Prostate gland (tissue), 2 donors: Measurements from ENCODE around the gene CASKIN1. TPM values are rescaled to one million over a fixed set of nuclear protein-coding genes. Genes with fewer than 3 reads are reported as not detected.

ENCODE experiments used
- DNase-seq: peaks from one replicate; pipeline ENCODE4 v3.0.0-alpha.2; 2019; ENCODE audit warnings: low spot score
- H3K27ac ChIP-seq, 2 donors: fragments of 200-600 bp; sonication (generic); 2 replicates each; pipeline ENCODE4 v1.5.1; 2017 to 2019
- H3K27me3 ChIP-seq: fragments of 200-600 bp; sonication (generic); replicated peaks from 2 replicates; pipeline ENCODE4 v1.5.1; 2019; ENCODE audit not compliant: insufficient read depth
- H3K36me3 ChIP-seq, 2 donors: fragments of 200-600 bp; sonication (generic); 1 replicate in 1 of 2; 2 replicates in 1 of 2; pipeline versions ENCODE4 v1.5.1 to v1.8.1; 2017 to 2019
- H3K4me1 ChIP-seq: fragments of 200-600 bp; sonication (generic); replicated peaks from 2 replicates; pipeline ENCODE4 v1.5.1; 2019
- H3K4me3 ChIP-seq, 2 donors: fragments of 200-600 bp; sonication (generic); 2 replicates each; pipeline ENCODE4 v1.5.1; 2017 to 2019
- H3K9me3 ChIP-seq: fragments of 200-600 bp; sonication (generic); 2 replicates; pipeline ENCODE4 v1.5.1; 2017
- POLR2A ChIP-seq: fragments of 450-650 bp; IDR thresholded peaks from one replicate; pipeline ENCODE4 v1.6.1; 2016; ENCODE audit warnings: antibody characterized with exemption, mild to moderate bottlenecking
- POLR2AphosphoS5 ChIP-seq: sonication (generic); formaldehyde crosslinking; IDR thresholded peaks from one replicate; pipeline ENCODE4 v1.6.1; 2017; ENCODE audit warnings: antibody characterized with exemption
- WGBS: methylation state at CpG from one replicate; pipeline ENCODE4 v1.1.5; 2018; 5-methylcytosine and 5-hydroxymethylcytosine counted together
- intact Hi-C: fragments of 100-400 bp; cut with DNase I; formaldehyde crosslinking; loops from one replicate; pipeline ENCODE4 v1.14.2; 2022
- total RNA-seq, 2 donors: library from RNA; depleted of rRNA; stranded (reverse); fragments of >200 nt; gene quantifications; one replicate each; pipeline ENCODE4 v1.1.0, GENCODE V29; 2016
- TF ChIP-seq, protein P1 (sequence below), 4 experiments: fragments of 200-600 bp in 2 of 4; fragments of 450-650 bp in 2 of 4; sonication (generic) in 2 of 4; IDR thresholded peaks; 1 replicate in 3 of 4; 2 replicates in 1 of 4; pipeline ENCODE4 v1.5.1; 2016 to 2019; ENCODE audit warnings: antibody characterized with exemption in 4 of 4, mild to moderate bottlenecking in 2 of 4, moderate library complexity in 2 of 4

CASKIN1 gene
- total RNA-seq, 2 donors from 2014 or later = 0.77 to 5.3 TPM

DNA sequence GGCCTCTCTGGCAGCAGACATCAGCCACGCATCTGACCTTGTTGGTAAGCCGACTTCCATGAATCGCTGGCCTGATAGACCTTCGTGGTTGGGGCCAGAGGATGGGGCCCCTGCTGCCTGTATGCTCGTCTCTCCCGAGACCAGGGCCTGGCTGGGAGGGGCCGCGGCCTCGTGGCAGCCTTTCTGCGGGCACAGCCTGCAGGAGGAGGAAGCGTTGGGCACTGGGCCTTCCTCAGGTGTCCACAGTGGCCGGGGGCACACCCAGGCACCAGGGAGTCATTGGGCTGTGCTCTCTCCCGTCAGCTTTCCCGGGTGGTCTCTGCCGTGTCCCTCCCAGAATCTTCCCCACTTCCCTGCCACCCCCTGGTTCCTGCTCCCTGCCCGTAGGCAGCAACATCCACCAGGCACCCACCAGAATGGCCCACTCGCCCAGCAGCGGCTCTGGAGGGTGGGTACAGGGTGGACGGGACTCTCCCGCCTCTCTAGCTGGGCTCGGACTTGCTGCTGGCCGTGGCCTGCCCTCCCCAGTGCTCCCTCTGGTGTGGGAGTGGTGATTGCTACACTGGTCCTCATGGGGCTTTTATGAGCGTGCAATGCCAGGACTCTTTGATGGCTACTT, 33.3 kb upstream of the CASKIN1 start:
- Histone ChIP-seq H3K4me3 (no peak overlapping the region), H3K9me3 (no peaks in the 10 kb centered on the region), H3K4me1 (peaks cover 5% of the 10 kb centered on the region), H3K36me3 (peaks cover 15 to 39% of the 10 kb centered on the region in 2 donors), H3K27ac (no peak overlapping the region), H3K27me3 (no peaks in the 10 kb centered on the region)
- TF ChIP-seq POLR2A = no peak
- TF ChIP-seq POLR2AphosphoS5 = no peak
- TF ChIP-seq, protein P1, sequence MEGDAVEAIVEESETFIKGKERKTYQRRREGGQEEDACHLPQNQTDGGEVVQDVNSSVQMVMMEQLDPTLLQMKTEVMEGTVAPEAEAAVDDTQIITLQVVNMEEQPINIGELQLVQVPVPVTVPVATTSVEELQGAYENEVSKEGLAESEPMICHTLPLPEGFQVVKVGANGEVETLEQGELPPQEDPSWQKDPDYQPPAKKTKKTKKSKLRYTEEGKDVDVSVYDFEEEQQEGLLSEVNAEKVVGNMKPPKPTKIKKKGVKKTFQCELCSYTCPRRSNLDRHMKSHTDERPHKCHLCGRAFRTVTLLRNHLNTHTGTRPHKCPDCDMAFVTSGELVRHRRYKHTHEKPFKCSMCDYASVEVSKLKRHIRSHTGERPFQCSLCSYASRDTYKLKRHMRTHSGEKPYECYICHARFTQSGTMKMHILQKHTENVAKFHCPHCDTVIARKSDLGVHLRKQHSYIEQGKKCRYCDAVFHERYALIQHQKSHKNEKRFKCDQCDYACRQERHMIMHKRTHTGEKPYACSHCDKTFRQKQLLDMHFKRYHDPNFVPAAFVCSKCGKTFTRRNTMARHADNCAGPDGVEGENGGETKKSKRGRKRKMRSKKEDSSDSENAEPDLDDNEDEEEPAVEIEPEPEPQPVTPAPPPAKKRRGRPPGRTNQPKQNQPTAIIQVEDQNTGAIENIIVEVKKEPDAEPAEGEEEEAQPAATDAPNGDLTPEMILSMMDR (IDR thresholded peaks at IDR 0.05) = no peak
- DNase-seq = no peak
- WGBS = 92% methylated on average over 23 of the region's 23 CpGs
- intact Hi-C loops = no loop called here

DNA sequence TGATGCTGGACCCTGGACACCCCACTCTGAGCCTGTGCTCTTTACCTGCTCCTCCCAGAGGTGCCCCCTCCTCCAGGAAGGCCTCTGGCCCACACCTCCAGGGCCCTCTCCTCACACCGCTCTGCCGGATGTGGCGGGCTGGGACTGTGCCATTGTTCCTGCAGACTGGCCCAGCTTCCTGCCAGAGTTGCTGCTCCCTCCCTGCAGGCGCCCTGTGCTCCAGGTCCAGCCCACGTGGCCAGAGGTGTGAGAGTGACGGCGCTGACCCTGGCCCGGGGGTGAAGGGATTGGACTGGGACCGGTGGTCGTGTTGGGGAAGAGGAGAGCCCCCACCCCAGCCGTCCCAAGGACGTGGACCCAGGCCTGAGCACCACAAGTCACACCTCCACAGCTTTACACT, 32.7 kb upstream of the CASKIN1 start:
- TF ChIP-seq POLR2A (no peak), POLR2AphosphoS5 (no peak)
- TF ChIP-seq, protein P1 (IDR thresholded peaks at IDR 0.05) = no peak
- Histone ChIP-seq H3K36me3 (peaks cover 15 to 33% of the 10 kb centered on the region in 2 donors), H3K27ac (no peak overlapping the region), H3K27me3 (no peaks in the 10 kb centered on the region), H3K4me1 (peaks cover 12% of the 10 kb centered on the region), H3K9me3 (no peaks in the 10 kb centered on the region), H3K4me3 (no peak overlapping the region)
- 85% methylated on average over 12 of the region's 12 CpGs for WGBS
- intact Hi-C loops = no loop called here
- no peak for DNase-seq

DNA sequence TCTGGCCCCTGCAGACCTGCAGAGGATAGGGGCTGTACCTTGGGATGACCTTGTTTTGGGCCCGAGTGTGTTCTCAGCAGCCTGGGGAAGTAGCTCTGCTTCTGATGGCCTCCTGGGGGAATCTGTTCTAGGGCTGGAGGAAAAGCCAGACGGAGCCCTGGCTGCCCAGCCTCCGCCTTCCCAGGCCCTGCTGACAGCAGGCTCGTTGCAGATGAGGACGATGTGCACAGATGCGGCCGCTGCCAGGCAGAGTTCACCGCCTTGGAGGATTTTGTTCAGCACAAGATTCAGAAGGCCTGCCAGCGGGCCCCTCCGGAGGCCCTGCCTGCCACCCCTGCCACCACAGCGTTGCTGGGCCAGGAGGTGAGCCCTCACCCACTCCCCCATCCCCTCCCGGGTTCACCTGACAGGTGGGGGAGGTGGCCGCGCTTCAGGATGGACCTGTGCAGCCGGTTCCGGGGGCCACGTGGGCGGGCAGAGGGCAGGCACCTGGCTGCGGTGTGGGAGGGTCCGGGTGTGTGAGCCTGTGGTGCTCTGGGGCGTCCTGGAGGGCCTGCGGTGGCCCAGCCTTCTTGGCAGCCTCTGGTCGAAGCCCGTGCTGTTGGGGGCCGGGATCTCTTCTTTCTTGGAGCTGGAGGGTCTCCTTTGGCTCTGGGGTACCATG, 31.9 kb upstream of the CASKIN1 start:
- H3K4me3 ChIP-seq = no peak overlapping the region
- DNase-seq = no peak
- WGBS = 56% methylated on average over 25 of the region's 25 CpGs
- peaks cover 12% of the 10 kb centered on the region for H3K4me1 ChIP-seq
- TF ChIP-seq POLR2A = no peak
- TF ChIP-seq, protein P1 (IDR thresholded peaks at IDR 0.05) = no peak
- TF ChIP-seq POLR2AphosphoS5 = peak; percentile 6
- intact Hi-C loops = no loop called here
- H3K9me3 ChIP-seq = no peaks in the 10 kb centered on the region
- H3K36me3 ChIP-seq = peaks cover 12 to 29% of the 10 kb centered on the region in 2 donors
- H3K27me3 ChIP-seq = no peaks in the 10 kb centered on the region
- no peak overlapping the region for H3K27ac ChIP-seq

DNA sequence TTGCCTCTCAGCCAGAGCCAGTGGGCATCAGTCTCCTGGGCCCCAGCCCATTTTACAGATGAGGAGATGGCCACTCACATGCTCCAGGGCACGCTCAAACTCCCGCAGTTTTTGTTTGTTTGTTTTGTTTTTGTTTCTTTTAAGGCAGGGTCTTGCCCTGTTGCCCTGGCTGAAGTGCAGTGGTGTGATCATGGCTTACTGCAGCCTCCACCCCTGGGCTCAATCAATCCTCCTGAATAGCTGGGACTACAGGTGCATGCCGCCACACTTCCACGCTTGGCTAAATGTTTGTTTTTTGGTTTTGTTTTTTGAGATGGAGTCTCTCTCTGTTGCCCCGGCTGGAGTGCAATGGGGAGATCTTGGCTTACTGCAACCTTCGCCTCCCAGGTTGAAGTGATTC, 30.5 kb upstream of the CASKIN1 start:
- Histone ChIP-seq H3K27me3 (no peaks in the 10 kb centered on the region), H3K4me3 (no peak overlapping the region), H3K27ac (no peak overlapping the region), H3K36me3 (peaks cover 8 to 15% of the 10 kb centered on the region in 2 donors), H3K9me3 (no peaks in the 10 kb centered on the region), H3K4me1 (peaks cover 12% of the 10 kb centered on the region)
- intact Hi-C loops = no loop called here
- no peak for DNase-seq
- 93% methylated on average over 6 of the region's 6 CpGs for WGBS
- no peak for TF ChIP-seq POLR2AphosphoS5

DNA sequence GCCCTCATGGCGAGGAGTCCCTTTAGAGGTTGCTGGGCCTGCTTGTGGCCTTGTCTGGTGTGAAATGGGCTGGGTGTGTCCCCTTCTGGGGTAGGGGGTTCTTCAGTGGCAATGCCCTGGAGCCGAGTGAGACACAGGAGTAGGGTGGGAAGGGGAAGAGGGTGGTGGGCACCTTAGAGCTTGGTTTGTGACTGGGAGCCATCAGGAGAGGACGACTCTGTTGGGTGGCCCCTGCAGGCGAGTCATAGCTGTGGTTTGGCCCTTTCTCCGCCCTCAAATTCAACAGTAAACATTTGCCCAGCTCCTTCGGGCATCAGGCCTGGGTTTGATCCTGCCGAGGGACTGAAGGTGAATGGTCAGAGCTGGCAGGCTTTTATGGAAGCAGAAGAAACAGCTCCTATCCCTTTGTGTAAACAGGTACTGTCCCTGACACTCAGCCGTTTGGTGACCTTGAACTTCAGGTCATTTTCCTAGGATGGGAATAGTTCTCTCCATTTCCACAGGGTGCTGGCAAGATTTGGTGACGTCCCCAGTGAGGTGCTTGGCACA, 29.9 kb upstream of the CASKIN1 start:
- peak overlapping the region; percentile 32 to 50 for H3K27ac ChIP-seq
- H3K9me3 ChIP-seq = no peaks in the 10 kb centered on the region
- 55% methylated on average over 9 of the region's 9 CpGs for WGBS
- no peak for DNase-seq
- intact Hi-C loops = no loop called here
- peaks cover 8 to 13% of the 10 kb centered on the region in 2 donors for H3K36me3 ChIP-seq
- TF ChIP-seq POLR2AphosphoS5 (peak; percentile 5), POLR2A (no peak)
- TF ChIP-seq, protein P1 (IDR thresholded peaks at IDR 0.05) = no peak
- no peaks in the 10 kb centered on the region for H3K27me3 ChIP-seq
- no peak overlapping the region for H3K4me3 ChIP-seq
- H3K4me1 ChIP-seq = peaks cover 12% of the 10 kb centered on the region
